Stimulated activated CD4-positive, alpha-beta T cell treated with anti-CD3 and anti-CD28 coated beads, TNF-alpha, amount 100 ng/mL, for 1 hour (primary cell): ENCODE data around the gene HIPK3.

Experiments used
- DNase-seq, 3 donors: peaks; one replicate each; pipeline ENCODE4 v3.0.0-alpha.2; 2020; ENCODE audit warnings: low read depth in 3 of 3, low spot score in 1 of 3

The HIPK3 gene

GRCh38 chr11:33389635-33390034, 132.5 kb downstream of the HIPK3 start:
- no peak for DNase-seq

- no peak for DNase-seq
Measured at GRCh38 chr11:33390944-33391892, 134.0 kb downstream of the HIPK3 start.

- DNase-seq, result no peak
Measured at GRCh38 chr11:33391893-33392251, 134.7 kb downstream of the HIPK3 start.

GRCh38 chr11:33394431-33395109, 137.4 kb downstream of the HIPK3 start:
- DNase-seq, result no peak

GRCh38 chr11:33396361-33396760, 139.2 kb downstream of the HIPK3 start:
- DNase-seq, result no peak

- DNase-seq, result no peak
Measured at GRCh38 chr11:33399421-33399820, 142.2 kb downstream of the HIPK3 start.

GRCh38 chr11:33402066-33402465, 144.9 kb downstream of the HIPK3 start:
- DNase-seq, result no peak

- DNase-seq, result no peak
Measured at GRCh38 chr11:33403344-33403743, 146.2 kb downstream of the HIPK3 start.

GRCh38 chr11:33405834-33406602, 148.8 kb downstream of the HIPK3 start:
- DNase-seq, result no peak
